ENCODE results near the gene CCND2. TPM values are rescaled to one million over a fixed set of nuclear protein-coding genes. Genes with fewer than 3 reads are reported as not detected.

Gene CCND2
- total and polyA plus RNA-seq, 9 donors, result 4.0 to 105 (median 45.4) TPM

DNA sequence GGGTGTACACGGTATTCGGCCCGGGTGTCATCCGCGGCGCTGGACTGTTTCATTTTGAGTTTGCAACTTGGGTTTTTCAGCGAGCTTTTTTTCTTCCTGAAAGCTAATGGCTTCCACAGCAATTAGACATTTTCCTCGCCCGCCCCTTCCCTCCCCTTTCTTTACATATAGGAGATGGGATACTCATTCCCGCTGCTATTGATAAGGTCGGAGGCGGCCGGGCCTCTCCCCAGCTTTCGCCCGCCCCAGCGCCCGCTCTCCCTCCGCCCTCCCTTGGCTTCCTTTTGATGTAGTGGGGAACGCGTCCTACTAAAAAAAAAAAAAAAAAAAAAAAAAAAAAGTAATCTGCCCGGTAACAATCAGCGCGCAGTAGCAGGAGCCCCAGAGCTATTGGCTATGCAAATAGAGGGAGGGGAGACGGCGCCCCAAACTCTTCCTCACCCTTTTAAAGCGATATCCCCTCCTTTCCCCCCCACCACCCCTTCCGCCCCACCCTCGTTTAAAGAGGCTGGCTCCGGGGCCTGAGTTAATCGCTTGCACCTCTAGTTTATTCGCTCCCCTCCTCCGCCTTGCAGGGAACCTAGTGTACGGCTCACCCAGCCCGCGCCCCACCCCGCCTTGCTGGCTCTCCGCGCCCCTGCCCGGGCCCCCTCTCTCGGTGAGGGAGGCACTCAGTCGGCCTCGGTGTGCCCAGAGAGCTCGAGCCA is 1.7 kb upstream of the CCND2 start:
- intact Hi-C loops (cut with DNase I), result loop anchor here (5.0 to 10.0 kb wide), 4 partner anchors 237 to 967 kb away; no protein-coding TSS in a partner anchor
- Histone ChIP-seq H3K4me1 (ENCODE audit: insufficient read depth) (peaks cover 16% of the 10 kb centered on the region), H3K4me3 (peak overlapping the region; percentile 43), H3K9me3 (no peaks in the 10 kb centered on the region), H3K27ac (peak overlapping the region in 1 of 2 donors; percentile 46), H3K27me3 (no peaks in the 10 kb centered on the region), H3K36me3 (no peaks in the 10 kb centered on the region)
- 0 to 2% (median 1%) methylated on average over 41 to 43 of the region's 43 CpGs for WGBS, 3 donors
- peak; percentile 57 to 68 (median 63) for DNase-seq
- TF ChIP-seq CTCF (IDR thresholded peaks at IDR 0.05), result no peak

GRCh38 chr12:4272424-4273272 is 914 bp upstream of the CCND2 start:
- no peak for TF ChIP-seq CTCF (IDR thresholded peaks at IDR 0.05)
- TF ChIP-seq EP300 (IDR thresholded peaks at IDR 0.05), result no peak
- TF ChIP-seq POLR2A (IDR thresholded peaks at IDR 0.05), result no peak
- Histone ChIP-seq H3K27ac (peak overlapping the region in 1 of 2 donors; percentile 46), H3K27me3 (no peaks in the 10 kb centered on the region), H3K4me1 (ENCODE audit: insufficient read depth) (peaks cover 16% of the 10 kb centered on the region), H3K9me3 (no peaks in the 10 kb centered on the region), H3K4me3 (peak overlapping the region; percentile 43), H3K36me3 (no peaks in the 10 kb centered on the region)
- intact Hi-C loops (cut with DNase I), result loop anchor here (5.0 to 10.0 kb wide), 4 partner anchors 238 to 968 kb away; no protein-coding TSS in a partner anchor
- peak; percentile 44 to 60 (median 58) for DNase-seq
- 1 to 2% (median 2%) methylated on average over 57 to 62 of the region's 62 CpGs for WGBS, 3 donors

GRCh38 chr12:4273273-4273651 is 300 bp upstream of the CCND2 start:
- Histone ChIP-seq H3K4me3 (peak overlapping the region; percentile 43), H3K27me3 (no peaks in the 10 kb centered on the region), H3K27ac (no peak overlapping the region), H3K9me3 (no peaks in the 10 kb centered on the region), H3K36me3 (no peaks in the 10 kb centered on the region), H3K4me1 (ENCODE audit: insufficient read depth) (peaks cover 16% of the 10 kb centered on the region)
- 1 to 2% (median 1%) methylated on average over 10 of the region's 10 CpGs for WGBS, 3 donors
- intact Hi-C loops (cut with DNase I), result loop anchor here (5.0 to 10.0 kb wide), 4 partner anchors 238 to 968 kb away; no protein-coding TSS in a partner anchor
- no peak for TF ChIP-seq POLR2A (IDR thresholded peaks at IDR 0.05)
- no peak for TF ChIP-seq EP300 (IDR thresholded peaks at IDR 0.05)
- no peak for TF ChIP-seq CTCF (IDR thresholded peaks at IDR 0.05)
- no peak for DNase-seq

DNA sequence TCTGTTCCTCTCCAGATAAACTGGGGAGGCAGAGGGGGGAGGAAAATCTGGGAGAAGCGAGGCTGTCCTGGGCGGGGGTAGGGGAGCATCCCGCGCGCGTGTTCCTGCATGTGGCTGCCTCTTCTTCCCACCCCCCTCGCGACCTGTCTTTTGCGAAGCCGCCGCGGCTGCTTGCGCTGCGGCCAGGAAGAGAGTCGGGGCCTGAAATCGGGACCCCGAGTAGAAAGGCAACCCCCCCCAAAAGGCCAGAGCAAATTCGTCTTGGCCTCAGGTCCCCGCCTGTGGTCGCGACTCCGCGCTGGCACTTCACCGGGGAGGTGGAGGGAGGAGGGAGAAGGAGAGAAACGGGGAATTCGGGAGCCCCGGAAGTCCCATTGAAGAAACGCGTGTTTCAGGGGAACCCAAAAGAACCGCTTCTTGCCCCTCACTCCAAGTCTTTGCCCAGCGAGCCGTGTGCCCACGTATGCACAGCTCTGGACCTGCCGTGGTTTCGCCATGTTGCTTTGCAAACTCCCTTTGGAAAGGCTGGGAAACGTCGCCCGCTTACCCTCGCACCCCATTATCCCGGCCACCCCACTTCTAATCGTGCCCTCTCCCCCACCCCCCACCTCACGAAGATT is 944 bp downstream of the CCND2 start:
- TF ChIP-seq POLR2A (IDR thresholded peaks at IDR 0.05) (no peak), EP300 (IDR thresholded peaks at IDR 0.05) (no peak), CTCF (IDR thresholded peaks at IDR 0.05) (no peak)
- intact Hi-C loops (cut with DNase I), result loop anchor here (2.0 to 10.0 kb wide), 6 partner anchors 46 to 970 kb away; partner anchors contain the start of gene TIGAR (in 1 of the 4)
- peak in 2 of 5 donors; percentile 44 to 47 for DNase-seq
- Histone ChIP-seq H3K4me3 (peak overlapping the region; percentile 79), H3K27me3 (no peaks in the 10 kb centered on the region), H3K36me3 (no peaks in the 10 kb centered on the region), H3K4me1 (ENCODE audit: insufficient read depth) (peaks cover 16% of the 10 kb centered on the region), H3K9me3 (no peaks in the 10 kb centered on the region), H3K27ac (peak overlapping the region; percentile 16 to 26)
- WGBS, 3 donors, result 1% methylated on average over 42 of the region's 42 CpGs

Data from ovary (tissue), 9 donors.